Keratinocyte (primary cell): Measurements from ENCODE around the gene CFAP299. TPM values are rescaled to one million over a fixed set of nuclear protein-coding genes. Genes with fewer than 3 reads are reported as not detected.

Experiments
- DNase-seq: peaks from one replicate; pipeline ENCODE4 v3.0.0-alpha.2; 2011; ENCODE audit warnings: low read depth, missing footprints, low spot score
- FAIRE-seq: peaks from 2 replicates; lab custom pipeline; 2011; peaks lifted over from hg19 to GRCh38; lab: Jason Lieb, UNC
- H2AFZ ChIP-seq: 2 replicates; pipeline ENCODE4 v1.6.0; 2012; ENCODE audit warnings: low read length, control low read depth, inconsistent platforms; ENCODE audit not compliant: control insufficient read depth
- H3K27ac ChIP-seq: 2 replicates; pipeline ENCODE4 v1.5.1; 2011; ENCODE audit warnings: low read length; ENCODE audit not compliant: control insufficient read depth, insufficient read depth
- H3K27me3 ChIP-seq: 3 replicates; pipeline ENCODE4 v1.6.0; 2011; ENCODE audit warnings: low read length; ENCODE audit not compliant: control insufficient read depth, insufficient read depth; ENCODE audit errors: extremely low read depth
- H3K36me3 ChIP-seq, 2 experiments: 2 replicates in 1 of 2; 3 replicates in 1 of 2; pipeline ENCODE4 v1.5.1; 2011; ENCODE audit warnings: low read length in 2 of 2, mild to moderate bottlenecking in 1 of 2; ENCODE audit not compliant: control insufficient read depth in 2 of 2, insufficient read depth in 2 of 2; ENCODE audit errors: extremely low read depth in 1 of 2
- H3K4me1 ChIP-seq: 3 replicates; pipeline ENCODE4 v1.5.1; 2011; ENCODE audit warnings: low read length; ENCODE audit not compliant: control insufficient read depth, insufficient read depth; ENCODE audit errors: extremely low read depth
- H3K4me2 ChIP-seq: 3 replicates; pipeline ENCODE4 v1.6.0; 2011; ENCODE audit warnings: low read depth, low read length; ENCODE audit not compliant: control insufficient read depth, insufficient read depth; ENCODE audit errors: extremely low read depth
- H3K4me3 ChIP-seq, 3 experiments: fragments of 200-600 bp in 1 of 3; sonication (generic) in 1 of 3; 2 replicates in 2 of 3; 3 replicates in 1 of 3; pipeline ENCODE4 v1.5.1; 2011 to 2016; ENCODE audit warnings: low read length in 3 of 3, mild to moderate bottlenecking in 3 of 3, control low read depth in 2 of 3, inconsistent platforms in 1 of 3, low read depth in 1 of 3, mixed read lengths in 1 of 3, mixed run types in 1 of 3, moderate library complexity in 1 of 3; ENCODE audit not compliant: control insufficient read depth in 2 of 3, insufficient read depth in 2 of 3; ENCODE audit errors: extremely low read depth in 1 of 3
- H3K79me2 ChIP-seq: 2 replicates; pipeline ENCODE4 v1.6.0; 2012; ENCODE audit warnings: low read length; ENCODE audit not compliant: control insufficient read depth, insufficient read depth
- H3K9ac ChIP-seq: 3 replicates; pipeline ENCODE4 v1.6.0; 2011; ENCODE audit warnings: low read length; ENCODE audit not compliant: control insufficient read depth, insufficient read depth; ENCODE audit errors: extremely low read depth
- H3K9me1 ChIP-seq: 3 replicates; pipeline ENCODE4 v1.6.0; 2011; ENCODE audit warnings: low read length; ENCODE audit not compliant: control insufficient read depth, insufficient read depth; ENCODE audit errors: extremely low read depth
- H3K9me3 ChIP-seq: 2 replicates; pipeline ENCODE4 v1.5.1; 2012; ENCODE audit warnings: low read depth, low read length; ENCODE audit not compliant: control insufficient read depth
- H4K20me1 ChIP-seq: 3 replicates; pipeline ENCODE4 v1.6.0; 2011; ENCODE audit warnings: low read length; ENCODE audit not compliant: control insufficient read depth, insufficient read depth; ENCODE audit errors: extremely low read depth
- EZH2 ChIP-seq: IDR thresholded peaks from one replicate; pipeline ENCODE4 v1.6.1; 2012; ENCODE audit warnings: inconsistent platforms, mild to moderate bottlenecking, low read length, moderate library complexity
- dilution Hi-C: fragments of 300-500 bp; cut with MboI; formaldehyde crosslinking; loops from one replicate; pipeline ENCODE4 v1.7.0; 2020; ENCODE audit warnings: low sequenced_read_pairs; ENCODE audit not compliant: extremely low pct_ligation_motif_present
- polyA plus RNA-seq, 5 experiments: library from polyadenylated mRNA; depleted of rRNA in 3 of 5; stranded (reverse) in 3 of 5; stranded (forward) in 1 of 5; unstranded in 1 of 5; fragments of >200 nt; gene quantifications; 1 replicate in 1 of 5; 2 replicates in 3 of 5; 3 replicates in 1 of 5; pipeline versions ENCODE4 v1.2.1 to v1.2.3, GENCODE V29; 2011 to 2012; ENCODE audit warnings: missing spikeins in 2 of 5, low read depth in 1 of 5, low replicate concordance in 1 of 5
- TF ChIP-seq, protein P1 (sequence below), 3 experiments: IDR thresholded peaks in 1 of 3; conservative IDR thresholded peaks in 1 of 3; optimal IDR thresholded peaks in 1 of 3; 2 replicates in 2 of 3; 3 replicates in 1 of 3; pipeline versions ENCODE3 to v1.5.1; 2011; ENCODE audit warnings: low read length in 3 of 3, mild to moderate bottlenecking in 3 of 3, moderate library complexity in 2 of 3, control low read depth in 1 of 3, inconsistent platforms in 1 of 3; ENCODE audit not compliant: insufficient read depth in 2 of 3; ENCODE audit errors: extremely low read depth in 1 of 3

Gene CFAP299
- polyA plus RNA-seq, 1 donor (not counting 4 experiments of a cell fraction or from before 2014, with no cell fraction given): 0.14 TPM

DNA sequence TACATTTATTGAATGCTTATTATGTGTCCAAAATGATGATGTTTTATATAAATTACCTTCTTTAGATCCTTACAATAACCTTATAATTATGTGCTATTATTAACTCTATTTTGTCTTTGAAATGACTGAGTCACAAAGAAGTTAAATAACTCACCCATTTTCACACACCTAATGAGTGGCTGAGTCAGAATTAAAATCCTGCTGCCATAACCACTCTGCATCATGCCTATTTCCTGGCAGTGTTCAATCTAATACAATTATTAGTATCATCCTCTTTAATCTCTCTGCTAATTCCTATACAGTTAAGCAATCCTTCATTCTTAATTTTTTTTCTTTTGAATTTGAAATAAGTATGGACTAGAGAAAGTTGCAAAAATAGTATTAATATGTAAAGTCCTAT, 342.9 kb downstream of the CFAP299 start:
- dilution Hi-C loops: no loop called here
- Histone ChIP-seq H3K4me3 (no peak overlapping the region), H3K27ac (no peak overlapping the region), H3K27me3 (no peaks in the 10 kb centered on the region), H3K4me2 (no peak overlapping the region), H3K9me1 (no peaks in the 10 kb centered on the region), H3K4me1 (no peaks in the 10 kb centered on the region), H4K20me1 (no peaks in the 10 kb centered on the region), H3K36me3 (no peaks in the 10 kb centered on the region), H2AFZ (no peak overlapping the region), H3K9me3 (no peaks in the 10 kb centered on the region), H3K9ac (no peak overlapping the region), H3K79me2 (no peaks in the 10 kb centered on the region)
- no peak for TF ChIP-seq EZH2
- TF ChIP-seq, protein P1, sequence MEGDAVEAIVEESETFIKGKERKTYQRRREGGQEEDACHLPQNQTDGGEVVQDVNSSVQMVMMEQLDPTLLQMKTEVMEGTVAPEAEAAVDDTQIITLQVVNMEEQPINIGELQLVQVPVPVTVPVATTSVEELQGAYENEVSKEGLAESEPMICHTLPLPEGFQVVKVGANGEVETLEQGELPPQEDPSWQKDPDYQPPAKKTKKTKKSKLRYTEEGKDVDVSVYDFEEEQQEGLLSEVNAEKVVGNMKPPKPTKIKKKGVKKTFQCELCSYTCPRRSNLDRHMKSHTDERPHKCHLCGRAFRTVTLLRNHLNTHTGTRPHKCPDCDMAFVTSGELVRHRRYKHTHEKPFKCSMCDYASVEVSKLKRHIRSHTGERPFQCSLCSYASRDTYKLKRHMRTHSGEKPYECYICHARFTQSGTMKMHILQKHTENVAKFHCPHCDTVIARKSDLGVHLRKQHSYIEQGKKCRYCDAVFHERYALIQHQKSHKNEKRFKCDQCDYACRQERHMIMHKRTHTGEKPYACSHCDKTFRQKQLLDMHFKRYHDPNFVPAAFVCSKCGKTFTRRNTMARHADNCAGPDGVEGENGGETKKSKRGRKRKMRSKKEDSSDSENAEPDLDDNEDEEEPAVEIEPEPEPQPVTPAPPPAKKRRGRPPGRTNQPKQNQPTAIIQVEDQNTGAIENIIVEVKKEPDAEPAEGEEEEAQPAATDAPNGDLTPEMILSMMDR (optimal IDR thresholded peaks at IDR 0.05 in 1 of 3, IDR thresholded peaks at IDR 0.05 in 1 of 3, conservative IDR thresholded peaks at IDR 0.05 in 1 of 3; ENCODE audit: extremely low read depth in 1 of 3, insufficient read depth in 2 of 3, low read length in 3 of 3): no peak
- DNase-seq (no peak), FAIRE-seq (no peak)

DNA sequence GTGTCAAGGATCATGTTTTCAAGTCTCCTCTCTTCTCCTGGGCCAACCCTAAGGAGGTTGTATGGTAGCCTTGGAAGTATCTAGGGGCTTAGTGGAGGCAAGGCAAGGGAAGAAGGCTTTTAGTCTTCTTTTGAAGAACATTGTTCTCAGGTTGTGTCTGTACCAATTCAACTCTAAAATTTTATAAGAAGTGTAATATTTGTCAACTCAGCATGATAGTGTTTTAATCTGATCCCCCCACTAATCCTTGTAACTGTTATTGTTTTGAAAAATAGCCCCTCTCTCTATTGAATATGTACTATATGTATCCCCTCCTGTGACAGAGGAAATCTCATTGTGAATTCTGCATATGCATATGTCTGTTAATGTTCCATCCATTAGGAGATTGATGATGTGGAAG, 345.4 kb downstream of the CFAP299 start:
- Histone ChIP-seq H3K4me3 (no peak overlapping the region), H4K20me1 (no peaks in the 10 kb centered on the region), H3K9ac (no peak overlapping the region), H3K27me3 (no peaks in the 10 kb centered on the region), H3K27ac (no peak overlapping the region), H3K36me3 (no peaks in the 10 kb centered on the region), H3K9me3 (no peaks in the 10 kb centered on the region), H3K9me1 (no peaks in the 10 kb centered on the region), H3K4me1 (no peaks in the 10 kb centered on the region), H3K79me2 (no peaks in the 10 kb centered on the region), H2AFZ (no peak overlapping the region), H3K4me2 (no peak overlapping the region)
- TF ChIP-seq EZH2: no peak
- TF ChIP-seq, protein P1 (optimal IDR thresholded peaks at IDR 0.05 in 1 of 3, IDR thresholded peaks at IDR 0.05 in 1 of 3, conservative IDR thresholded peaks at IDR 0.05 in 1 of 3; ENCODE audit: extremely low read depth in 1 of 3, insufficient read depth in 2 of 3, low read length in 3 of 3): no peak
- DNase-seq (no peak), FAIRE-seq (no peak)
- dilution Hi-C loops: no loop called here
